CD4-positive, alpha-beta T cell (primary cell): ENCODE measurements around the gene KRT82. TPM values are rescaled to one million over a fixed set of nuclear protein-coding genes. Genes with fewer than 3 reads are reported as not detected.

Experiments
- ATAC-seq: fragments of 200-7000 bp; cut with Tn5 transposase; one replicate; pipeline ENCODE4 v1.10.0; 2022; ENCODE audit warnings: mild to moderate bottlenecking; ENCODE audit not compliant: poor library complexity
- CTCF ChIA-PET: fragments of 350-600 bp; sonication (Branson Sonifier 250); formaldehyde crosslinking; loops from one replicate; lab custom pipeline; 2021; ENCODE audit warnings: antibody characterized with exemption, inconsistent platforms; lab: Charles Lee
- POLR2A ChIA-PET: fragments of 350-600 bp; sonication (Branson Sonifier 250); formaldehyde crosslinking; loops from one replicate; lab custom pipeline; 2021; ENCODE audit warnings: antibody characterized with exemption, inconsistent platforms; lab: Charles Lee
- DNase-seq, 14 experiments: peaks; one replicate each; pipeline ENCODE4 v3.0.0-alpha.2; 2013 to 2020; ENCODE audit warnings: mixed read lengths in 2 of 14
- H3K27ac ChIP-seq, 2 donors: one replicate each; pipeline versions ENCODE4 v1.5.1 to v1.7.0; 2013; ENCODE audit warnings: low read length in 2 of 2, low read depth in 1 of 2, mild to moderate bottlenecking in 1 of 2
- H3K27me3 ChIP-seq, 2 experiments: 1 replicate in 1 of 2; 2 replicates in 1 of 2; pipeline versions ENCODE4 v1.6.1 to v1.7.0; 2013; ENCODE audit warnings: low read length in 2 of 2, control low read depth in 1 of 2, mild to moderate bottlenecking in 1 of 2, moderate library complexity in 1 of 2; ENCODE audit not compliant: insufficient read depth in 2 of 2, control insufficient read depth in 1 of 2
- H3K36me3 ChIP-seq: one replicate; pipeline ENCODE4 v1.6.1; 2013; ENCODE audit warnings: low read length, control low read depth; ENCODE audit not compliant: insufficient read depth
- H3K4me1 ChIP-seq: one replicate; pipeline ENCODE4 v1.6.1; 2013; ENCODE audit warnings: low read length, control low read depth; ENCODE audit not compliant: insufficient read depth
- H3K4me3 ChIP-seq: one replicate; pipeline ENCODE4 v1.5.1; 2013; ENCODE audit warnings: mild to moderate bottlenecking, low read length, moderate library complexity
- H3K9me3 ChIP-seq, 2 experiments: 1 replicate in 1 of 2; 2 replicates in 1 of 2; pipeline versions ENCODE4 v1.6.1 to v1.7.0; 2013; ENCODE audit warnings: low read length in 2 of 2, mild to moderate bottlenecking in 2 of 2, control low read depth in 1 of 2, moderate library complexity in 1 of 2; ENCODE audit not compliant: control insufficient read depth in 1 of 2, insufficient read depth in 1 of 2
- H3K27ac Mint-ChIP-seq: one replicate; pipeline ENCODE4 v1.8.0; 2020; ENCODE audit warnings: mixed read lengths
- H3K27me3 Mint-ChIP-seq: one replicate; pipeline ENCODE4 v1.8.0; 2021; ENCODE audit warnings: mixed read lengths
- H3K36me3 Mint-ChIP-seq: one replicate; pipeline ENCODE4 v1.8.0; 2021; ENCODE audit warnings: low read depth, mixed read lengths
- H3K4me1 Mint-ChIP-seq: one replicate; pipeline ENCODE4 v1.8.0; 2021; ENCODE audit warnings: low read depth, mixed read lengths
- H3K4me3 Mint-ChIP-seq: one replicate; pipeline ENCODE4 v1.8.0; 2020; ENCODE audit warnings: mild to moderate bottlenecking, mixed read lengths
- H3K9me3 Mint-ChIP-seq: one replicate; pipeline ENCODE4 v1.8.0; 2020; ENCODE audit warnings: mixed read lengths
- intact Hi-C, 2 experiments: fragments of 100-400 bp; cut with DNase I in 1 of 2; cut with micrococcal nuclease in 1 of 2; formaldehyde crosslinking; loops; one replicate each; pipeline versions ENCODE4 v1.15.1 to v1.9.0; 2023 to 2025; cut with DNase I, micrococcal nuclease
- total RNA-seq, 174 experiments: library from RNA in 2 of 174; stranded (reverse) in 2 of 174; gene quantifications; one replicate each; pipeline ENCODE4 v1.2.3 and lab custom pipeline; 2021 to 2026
- TF ChIP-seq, protein P1 (sequence below): fragments of 200-600 bp; IDR thresholded peaks from one replicate; pipeline ENCODE4 v1.8.0; 2022; ENCODE audit warnings: antibody characterized with exemption, mild to moderate bottlenecking

Gene KRT82
- total RNA-seq, 2 experiments from 2014 or later: not detected

DNA sequence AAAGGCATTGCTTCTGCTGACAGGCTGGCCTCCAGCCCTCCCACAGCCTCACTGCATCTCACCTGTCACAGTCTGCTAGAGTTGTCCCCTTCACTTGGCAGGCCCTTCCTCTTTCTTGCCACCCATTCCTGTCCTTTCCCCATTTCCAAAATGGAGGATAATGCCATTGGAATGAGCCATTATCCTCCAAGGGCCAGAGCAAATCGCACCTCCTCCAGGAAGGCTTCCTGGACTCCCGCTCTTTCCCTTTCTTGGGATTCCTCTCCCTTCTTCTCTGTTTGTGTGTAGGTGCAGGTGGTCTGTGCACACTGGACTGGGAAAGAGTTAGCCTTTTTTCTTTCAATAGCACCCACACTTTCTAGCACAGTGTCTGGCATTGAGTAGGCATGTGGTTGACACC is 3.8 kb downstream of the KRT82 start:
- H3K4me1 Mint-ChIP-seq: no peaks in the 10 kb centered on the region
- no peak overlapping the region for H3K4me3 Mint-ChIP-seq
- CTCF ChIA-PET: no interaction called here
- no peak overlapping the region for H3K4me3 ChIP-seq
- peaks cover 0 to 5% of the 10 kb centered on the region in 2 experiments for H3K27me3 ChIP-seq
- no peaks in the 10 kb centered on the region for H3K9me3 Mint-ChIP-seq
- H3K27me3 Mint-ChIP-seq: no peaks in the 10 kb centered on the region
- DNase-seq (no peak), ATAC-seq (no peak)
- H3K4me1 ChIP-seq: no peaks in the 10 kb centered on the region
- H3K36me3 Mint-ChIP-seq: no peaks in the 10 kb centered on the region
- intact Hi-C loops: no loop called here
- POLR2A ChIA-PET: no interaction called here
- TF ChIP-seq, protein P1, sequence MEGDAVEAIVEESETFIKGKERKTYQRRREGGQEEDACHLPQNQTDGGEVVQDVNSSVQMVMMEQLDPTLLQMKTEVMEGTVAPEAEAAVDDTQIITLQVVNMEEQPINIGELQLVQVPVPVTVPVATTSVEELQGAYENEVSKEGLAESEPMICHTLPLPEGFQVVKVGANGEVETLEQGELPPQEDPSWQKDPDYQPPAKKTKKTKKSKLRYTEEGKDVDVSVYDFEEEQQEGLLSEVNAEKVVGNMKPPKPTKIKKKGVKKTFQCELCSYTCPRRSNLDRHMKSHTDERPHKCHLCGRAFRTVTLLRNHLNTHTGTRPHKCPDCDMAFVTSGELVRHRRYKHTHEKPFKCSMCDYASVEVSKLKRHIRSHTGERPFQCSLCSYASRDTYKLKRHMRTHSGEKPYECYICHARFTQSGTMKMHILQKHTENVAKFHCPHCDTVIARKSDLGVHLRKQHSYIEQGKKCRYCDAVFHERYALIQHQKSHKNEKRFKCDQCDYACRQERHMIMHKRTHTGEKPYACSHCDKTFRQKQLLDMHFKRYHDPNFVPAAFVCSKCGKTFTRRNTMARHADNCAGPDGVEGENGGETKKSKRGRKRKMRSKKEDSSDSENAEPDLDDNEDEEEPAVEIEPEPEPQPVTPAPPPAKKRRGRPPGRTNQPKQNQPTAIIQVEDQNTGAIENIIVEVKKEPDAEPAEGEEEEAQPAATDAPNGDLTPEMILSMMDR: no peak
- H3K9me3 ChIP-seq: no peaks in the 10 kb centered on the region
- H3K27ac Mint-ChIP-seq: no peak overlapping the region
- H3K27ac ChIP-seq: no peak overlapping the region
- H3K36me3 ChIP-seq: no peaks in the 10 kb centered on the region

DNA sequence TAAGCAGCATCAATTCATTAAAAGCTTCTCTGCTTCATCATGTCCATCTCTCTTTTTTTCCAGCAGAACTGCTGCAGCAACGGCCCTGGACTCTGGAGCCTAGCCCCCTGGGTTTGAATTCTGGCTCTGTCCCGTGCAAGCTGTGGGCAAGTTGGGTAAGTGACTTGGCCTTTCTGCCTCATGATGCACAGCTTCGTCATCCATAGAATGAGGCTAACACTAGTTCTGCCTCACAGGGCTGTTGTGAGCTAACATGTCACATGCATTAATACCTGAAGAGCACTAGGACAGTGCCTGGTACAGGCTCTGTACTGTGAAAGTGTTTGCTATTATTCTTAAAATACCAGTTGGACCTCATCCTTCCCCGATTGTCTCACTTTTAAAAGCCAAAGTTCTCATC is 4.2 kb downstream of the KRT82 start:
- TF ChIP-seq, protein P1: no peak
- no peak overlapping the region for H3K4me3 Mint-ChIP-seq
- no peaks in the 10 kb centered on the region for H3K36me3 Mint-ChIP-seq
- H3K36me3 ChIP-seq: no peaks in the 10 kb centered on the region
- no peak overlapping the region for H3K4me3 ChIP-seq
- H3K27ac ChIP-seq: no peak overlapping the region
- H3K9me3 ChIP-seq: no peaks in the 10 kb centered on the region
- ATAC-seq (no peak), DNase-seq (no peak)
- H3K4me1 Mint-ChIP-seq: no peaks in the 10 kb centered on the region
- H3K27me3 Mint-ChIP-seq: peaks cover 4% of the 10 kb centered on the region
- H3K9me3 Mint-ChIP-seq: no peaks in the 10 kb centered on the region
- ChIA-PET CTCF (no interaction called here), POLR2A (no interaction called here)
- peaks cover 0 to 5% of the 10 kb centered on the region in 2 experiments for H3K27me3 ChIP-seq
- H3K4me1 ChIP-seq: no peaks in the 10 kb centered on the region
- no peak overlapping the region for H3K27ac Mint-ChIP-seq
- intact Hi-C loops: no loop called here

DNA sequence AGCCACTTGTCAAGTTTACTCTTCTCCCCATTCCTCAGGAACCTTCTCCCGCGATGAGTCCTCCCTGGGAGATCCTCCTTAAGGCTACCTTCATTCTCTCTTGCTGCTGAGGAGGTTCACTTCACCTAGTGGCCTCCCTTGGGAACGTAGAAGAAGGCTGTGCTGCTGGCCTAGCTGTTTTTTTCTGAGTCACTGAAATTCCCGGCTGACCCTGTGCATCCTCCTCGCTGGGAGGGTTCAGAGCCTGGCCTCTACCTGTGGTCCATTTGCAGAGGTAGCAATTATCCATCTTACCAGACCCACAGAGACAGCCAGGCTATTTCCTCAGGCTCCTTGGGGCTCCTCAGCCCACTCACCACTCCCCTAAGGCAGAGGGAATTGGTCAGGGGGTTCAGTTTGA is 4.6 kb downstream of the KRT82 start:
- Mint-ChIP-seq H3K9me3 (no peaks in the 10 kb centered on the region), H3K4me3 (no peak overlapping the region), H3K36me3 (no peaks in the 10 kb centered on the region), H3K27ac (no peak overlapping the region), H3K4me1 (no peaks in the 10 kb centered on the region), H3K27me3 (peaks cover 8% of the 10 kb centered on the region)
- Histone ChIP-seq H3K4me1 (no peaks in the 10 kb centered on the region), H3K9me3 (no peaks in the 10 kb centered on the region), H3K27me3 (peaks cover 0 to 5% of the 10 kb centered on the region in 2 experiments), H3K4me3 (no peak overlapping the region), H3K36me3 (no peaks in the 10 kb centered on the region), H3K27ac (no peak overlapping the region)
- CTCF ChIA-PET: no interaction called here
- no peak for DNase-seq
- intact Hi-C loops: no loop called here
- POLR2A ChIA-PET: no interaction called here
- ATAC-seq: no peak
- TF ChIP-seq, protein P1: no peak
